OCI-LY3 (cell line): ENCODE measurements around the gene TGFBR3L.

Experiments
- CTCF ChIP-seq: fragments of 200-600, 300-600 bp; sonication (generic); IDR thresholded peaks from 2 replicates; pipeline ENCODE4 v1.5.1; 2014; ENCODE audit warnings: antibody characterized with exemption, low read length, low read depth
- EZH2phosphoT487 ChIP-seq: fragments of 200-600 bp; shearing (Covaris generic); IDR thresholded peaks from 2 replicates; pipeline ENCODE4 v1.6.1; 2018; ENCODE audit warnings: antibody characterized with exemption, mixed run types, low read depth

- TF ChIP-seq CTCF (no peak), EZH2phosphoT487 (no peak)
Observed at GRCh38 chr19:7871437-7872305, 43.0 kb upstream of the TGFBR3L start.
